GM12878 (cell line): ENCODE measurements around the gene REV3L. TPM values are rescaled to one million over a fixed set of nuclear protein-coding genes. Genes with fewer than 3 reads are reported as not detected.

Experiments
- ATAC-seq: fragments of 200-7000 bp; cut with Tn5 transposase; 3 replicates; pipeline ENCODE4 v1.9.1; 2020; ENCODE audit warnings: mild to moderate bottlenecking, moderate library complexity
- BruUV-seq: library from RNA; stranded (reverse); fragments of 400-500 nt; replicated peaks from 2 replicates; lab custom pipeline; 2021; lab: Mats Ljungman, UMichigan
- CTCF ChIA-PET: fragments of 300-600 bp; sonication (Branson Sonifier 250); formaldehyde crosslinking; extraction: SDS; loops from one replicate; lab custom pipeline; 2021; ENCODE audit warnings: inconsistent platforms; lab: Yijun Ruan, JAX
- POLR2A ChIA-PET: fragments of 350-600 bp; formaldehyde crosslinking; extraction: SDS; loops from one replicate; lab custom pipeline; 2021; ENCODE audit warnings: inconsistent platforms; lab: Charles Lee
- RAD21 ChIA-PET: fragments of 300-600 bp; sonication (Branson Sonifier 250); formaldehyde crosslinking; loops from one replicate; lab custom pipeline; 2023; ENCODE audit warnings: antibody characterized with exemption; ENCODE audit not compliant: unreplicated experiment; lab: Charles Lee
- SMC1A ChIA-PET: fragments of 300-600 bp; sonication (Branson Sonifier 250); formaldehyde crosslinking; loops from one replicate; lab custom pipeline; 2023; ENCODE audit not compliant: unreplicated experiment, uncharacterized antibody; lab: Charles Lee
- DNase-seq: peaks from one replicate; pipeline ENCODE4 v3.0.0-alpha.2; 2011; ENCODE audit warnings: low read depth, low spot score
- FAIRE-seq: peaks from 3 replicates; lab custom pipeline; 2011; peaks lifted over from hg19 to GRCh38; lab: Jason Lieb, UNC
- H2AFZ ChIP-seq: 2 replicates; pipeline ENCODE4 v1.6.0; 2011; ENCODE audit warnings: low read depth, low read length, control low read depth; ENCODE audit not compliant: control insufficient read depth
- H3K27ac ChIP-seq: 2 replicates; pipeline ENCODE4 v1.5.1; 2011; ENCODE audit warnings: control low read depth; ENCODE audit not compliant: control insufficient read depth, insufficient read depth
- H3K27me3 ChIP-seq, 2 experiments: replicated peaks in 1 of 2; 2 replicates each; pipeline versions ENCODE4 v1.6.0 to v1.6.1; 2011; ENCODE audit warnings: low read length in 1 of 2; ENCODE audit not compliant: control insufficient read depth in 2 of 2, insufficient read depth in 2 of 2
- H3K36me3 ChIP-seq, 2 experiments: 2 replicates each; pipeline ENCODE4 v1.5.1; 2011; ENCODE audit warnings: low read length in 1 of 2; ENCODE audit not compliant: control insufficient read depth in 2 of 2, insufficient read depth in 2 of 2
- H3K4me1 ChIP-seq: 2 replicates; pipeline ENCODE4 v1.6.1; 2011; ENCODE audit warnings: mild to moderate bottlenecking, low read length, moderate library complexity, mixed read lengths; ENCODE audit not compliant: control insufficient read depth, insufficient read depth
- H3K4me2 ChIP-seq: 2 replicates; pipeline ENCODE4 v1.6.0; 2011; ENCODE audit warnings: control low read depth; ENCODE audit not compliant: control insufficient read depth, insufficient read depth
- H3K4me3 ChIP-seq: fragments of 200-600 bp; sonication (generic); 2 replicates; pipeline ENCODE4 v1.5.1; 2016
- H3K79me2 ChIP-seq: 2 replicates; pipeline ENCODE4 v1.6.0; 2011; ENCODE audit warnings: low read length; ENCODE audit not compliant: control insufficient read depth, insufficient read depth
- H3K9ac ChIP-seq: 2 replicates; pipeline ENCODE4 v1.8.0; 2011; ENCODE audit warnings: low read length, control low read depth, mixed read lengths; ENCODE audit not compliant: control insufficient read depth, insufficient read depth
- H3K9me3 ChIP-seq: replicated peaks from 3 replicates; pipeline ENCODE4 v1.5.1; 2011; ENCODE audit warnings: mild to moderate bottlenecking, low read length; ENCODE audit not compliant: control insufficient read depth, insufficient read depth
- H4K20me1 ChIP-seq: 2 replicates; pipeline ENCODE4 v1.6.0; 2011; ENCODE audit not compliant: control insufficient read depth, insufficient read depth
- BCL3 ChIP-seq: IDR thresholded peaks from 2 replicates; pipeline ENCODE4 v1.6.1; 2011; ENCODE audit warnings: borderline replicate concordance, low read depth, mild to moderate bottlenecking, moderate library complexity, low read length; ENCODE audit not compliant: insufficient read depth, poor library complexity, severe bottlenecking
- BMI1 ChIP-seq: fragments of 450-650 bp; IDR thresholded peaks from 2 replicates; pipeline ENCODE4 v1.6.1; 2016; ENCODE audit warnings: mild to moderate bottlenecking, moderate library complexity, borderline replicate concordance
- EED ChIP-seq: sonication (generic); IDR thresholded peaks from 2 replicates; pipeline ENCODE4 v1.6.1; 2016; ENCODE audit warnings: antibody characterized with exemption, low read depth
- ESRRA ChIP-seq: IDR thresholded peaks from 2 replicates; pipeline ENCODE4 v1.6.1; 2012; ENCODE audit warnings: mild to moderate bottlenecking, low read length, improper control_type of control experiment
- KDM1A ChIP-seq: fragments of 200-600 bp; sonication (generic); IDR thresholded peaks from 2 replicates; pipeline ENCODE4 v1.6.1; 2016; ENCODE audit warnings: borderline replicate concordance
- NFXL1 ChIP-seq: fragments of 450-650 bp; IDR thresholded peaks from 2 replicates; pipeline ENCODE4 v1.6.1; 2017; ENCODE audit warnings: antibody characterized with exemption, mild to moderate bottlenecking, borderline replicate concordance
- RB1 ChIP-seq: fragments of 450-650 bp; formaldehyde crosslinking; IDR thresholded peaks from 2 replicates; pipeline ENCODE4 v1.6.1; 2017; ENCODE audit warnings: mild to moderate bottlenecking, borderline replicate concordance
- SP1 ChIP-seq: IDR thresholded peaks from one replicate; pipeline ENCODE4 v1.6.1; 2011; ENCODE audit warnings: low read depth, low read length
- SPI1 ChIP-seq: IDR thresholded peaks from 2 replicates; pipeline ENCODE4 v1.6.1; 2011; ENCODE audit warnings: low read depth, mild to moderate bottlenecking, low read length, moderate library complexity, borderline replicate concordance; ENCODE audit not compliant: insufficient read depth
- TBL1XR1 ChIP-seq: IDR thresholded peaks from 2 replicates; pipeline ENCODE4 v1.6.1; 2012; ENCODE audit warnings: low read depth, low read length, improper control_type of control experiment
- ZNF592 ChIP-seq: fragments of 450-650 bp; IDR thresholded peaks from 2 replicates; pipeline ENCODE4 v1.6.1; 2017; ENCODE audit warnings: mild to moderate bottlenecking, moderate library complexity
- WGBS: methylation state at CpG from one replicate; pipeline ENCODE4 v1.1.6; 2016; ENCODE audit warnings: low lambda C conversion rate; ENCODE audit not compliant: insufficient replicate concordance, insufficient coverage; ENCODE audit errors: missing lambda C conversion rate; 5-methylcytosine and 5-hydroxymethylcytosine counted together
- in situ Hi-C: fragments of 300-500 bp; cut with MboI; formaldehyde crosslinking; loops from 9 replicates; pipeline ENCODE4 v1.14.3; 2018; ENCODE audit warnings: mixed read lengths
- intact Hi-C: fragments of 100-400 bp; cut with micrococcal nuclease; formaldehyde crosslinking; loops from one replicate; pipeline ENCODE4 v1.14.2; 2022; ENCODE audit not compliant: unreplicated experiment
- polyA plus RNA-seq, 11 experiments: library from polyadenylated mRNA; depleted of rRNA in 4 of 11; unstranded in 6 of 11; stranded (reverse) in 5 of 11; fragments of >200 nt; fragmentation: Nextera tagmentation in 4 of 11; fragmentation: Illumina TruSeq in 1 of 11; extraction: Ambion mirVana in 4 of 11; extraction: Trizol in 1 of 11; gene quantifications; 1 replicate in 1 of 11; 2 replicates in 10 of 11; pipeline versions ENCODE4 v1.2.1 to v1.2.3, GENCODE V29; 2011 to 2016; ENCODE audit warnings: inconsistent platforms in 2 of 11, missing spikeins in 2 of 11, low read depth in 1 of 11
- total RNA-seq, 4 experiments: library from RNA; depleted of rRNA in 3 of 4; stranded (reverse); fragments of >200 nt in 3 of 4; fragmentation: Illumina TruSeq in 1 of 4; extraction: Trizol in 1 of 4; gene quantifications; 2 replicates each; pipeline versions ENCODE4 v1.2.1 to v1.2.3, GENCODE V29; 2013 to 2021

The REV3L gene
- total and polyA plus RNA-seq, 10 of the 15 experiments (the other 5 are each of a cell fraction or from before 2014, with no cell fraction given), result 7.6 to 33.6 (median 21.5) TPM

- TF ChIP-seq ZNF592 (no peak), KDM1A (no peak), BMI1 (no peak), NFXL1 (no peak), RB1 (no peak)
- TF ChIP-seq, all 136 proteins: peak for 0
Measured at GRCh38 chr6:111277819-111278218, 205.2 kb downstream of the REV3L start (continued).

GRCh38 chr6:111276736-111277135 lies 206.3 kb downstream of the REV3L start:
- CTCF ChIA-PET, result no interaction called here

More at GRCh38 chr6:111276736-111277135, 206.3 kb downstream of the REV3L start:
- BruUV-seq, result no TSS peak
- intact Hi-C loops, result no loop called here
- Histone ChIP-seq H3K9ac (no peak overlapping the region), H3K4me1 (no peaks in the 10 kb centered on the region), H3K36me3 (peaks cover 5 to 29% of the 10 kb centered on the region in 2 experiments), H3K27me3 (no peaks in the 10 kb centered on the region), H3K4me3 (no peak overlapping the region), H3K9me3 (peaks cover 23% of the 10 kb centered on the region)
- FAIRE-seq, result no peak
- no peak for ATAC-seq
- ChIA-PET RAD21 (interaction anchor here (1.7 kb wide), 1 partner anchor 202 kb away, joined by 4 read pairs; no protein-coding TSS in a partner anchor), SMC1A (interaction anchor here (1.0 to 1.4 kb wide), 2 partner anchors 113 to 311 kb away, joined by 3 to 4 read pairs; no protein-coding TSS in a partner anchor), POLR2A (no interaction called here)
- 100% methylated on average over 3 of the region's 3 CpGs for whole genome bisulfite sequencing
- TF ChIP-seq TBL1XR1 (no peak), EED (no peak), BMI1 (no peak), BCL3 (no peak), SP1 (no peak), ESRRA (no peak), SPI1 (no peak)
- TF ChIP-seq, all 136 proteins: peak for 0
- H3K4me2 ChIP-seq, result no peak overlapping the region
- in situ Hi-C loops, result no loop called here
- DNase-seq, result no peak
- no peak overlapping the region for H3K27ac ChIP-seq
- H4K20me1 ChIP-seq, result no peaks in the 10 kb centered on the region
- H3K79me2 ChIP-seq, result no peaks in the 10 kb centered on the region
- H2AFZ ChIP-seq, result no peak overlapping the region
